Fibroblast of gingiva (primary cell): ENCODE measurements around the gene PARP15.
"Not testable (repeated sequence)": the region's sequence is repeated elsewhere in the genome, so short reads cannot be mapped to it uniquely, and the experiment has no call there.

Experiments used
- DNase-seq: peaks from one replicate; pipeline ENCODE4 v3.0.0-alpha.2; 2011; ENCODE audit warnings: low read depth

PARP15 gene

DNA sequence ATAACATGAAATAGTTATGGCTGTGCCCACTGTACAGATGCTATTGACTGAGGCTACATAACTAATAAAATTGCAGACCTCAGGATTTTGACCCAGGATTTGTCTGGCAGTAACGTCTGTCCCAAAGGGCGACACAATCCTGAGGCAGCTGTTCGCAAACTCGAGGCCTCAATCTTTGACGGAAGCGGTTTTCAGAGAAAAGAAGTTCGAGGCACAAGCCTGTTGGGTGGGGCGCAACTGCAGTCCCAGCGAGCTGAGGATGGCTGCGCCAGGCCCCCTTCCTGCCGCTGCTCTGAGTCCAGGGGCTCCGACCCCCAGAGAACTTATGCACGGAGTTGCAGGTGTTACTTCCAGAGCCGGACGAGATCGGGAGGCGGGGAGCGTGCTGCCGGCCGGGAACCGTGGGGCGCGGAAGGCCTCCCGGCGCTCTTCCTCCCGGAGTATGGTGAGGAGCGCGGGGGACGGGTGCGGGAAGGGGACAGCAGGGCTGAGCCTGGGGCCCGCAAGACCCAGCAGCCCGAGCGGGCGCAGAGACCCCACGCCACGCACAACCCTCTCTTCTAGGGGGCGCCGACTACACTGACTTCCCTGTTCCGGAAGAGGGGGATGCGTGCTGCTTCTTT is at the start of gene PARP15:
PARP15 (plus strand) TSS at position 242 of the 623 bp plus-strand sequence; CDS start at position 260, 18 bp downstream.
- DNase-seq, result no peak

DNA sequence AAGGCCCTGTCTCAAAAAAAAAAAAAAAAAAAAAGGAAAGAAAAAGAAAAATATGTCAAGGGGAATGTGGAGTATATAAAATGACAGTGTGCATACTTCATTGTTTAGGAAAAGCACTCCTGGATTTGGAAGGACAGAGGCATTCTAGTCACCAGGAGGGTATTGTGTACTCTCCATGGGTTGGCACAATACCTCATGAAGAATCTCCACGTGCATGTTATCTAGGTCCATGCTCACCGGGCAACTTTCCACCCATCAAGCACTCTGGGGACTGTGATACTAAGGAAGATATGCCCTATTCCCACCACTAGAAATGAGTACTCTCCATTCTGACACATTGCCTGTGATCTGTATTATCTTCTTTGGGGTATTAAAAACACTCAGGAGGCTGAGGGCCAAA is 47.3 kb upstream of the PARP15 start:
- DNase-seq, result no peak

DNA sequence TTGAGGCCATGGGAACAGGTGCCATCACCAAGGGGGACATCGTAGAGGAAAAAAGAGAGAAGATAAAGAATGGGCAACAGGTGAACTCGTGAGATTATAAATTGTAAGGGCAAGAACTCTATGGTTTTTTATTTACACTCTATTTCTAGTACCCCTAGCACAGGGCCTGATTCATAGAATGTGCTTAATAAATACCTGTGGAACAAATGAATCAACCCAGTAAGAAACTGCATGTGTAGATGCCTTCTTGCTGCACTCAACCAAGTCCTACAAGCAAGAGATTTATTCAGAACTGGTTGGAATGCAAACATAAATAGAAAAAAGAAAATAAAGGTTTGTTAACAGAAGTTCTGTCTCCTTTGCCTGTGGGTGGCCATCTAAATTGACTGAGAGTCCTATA is 44.0 kb upstream of the PARP15 start:
- no peak for DNase-seq

DNA sequence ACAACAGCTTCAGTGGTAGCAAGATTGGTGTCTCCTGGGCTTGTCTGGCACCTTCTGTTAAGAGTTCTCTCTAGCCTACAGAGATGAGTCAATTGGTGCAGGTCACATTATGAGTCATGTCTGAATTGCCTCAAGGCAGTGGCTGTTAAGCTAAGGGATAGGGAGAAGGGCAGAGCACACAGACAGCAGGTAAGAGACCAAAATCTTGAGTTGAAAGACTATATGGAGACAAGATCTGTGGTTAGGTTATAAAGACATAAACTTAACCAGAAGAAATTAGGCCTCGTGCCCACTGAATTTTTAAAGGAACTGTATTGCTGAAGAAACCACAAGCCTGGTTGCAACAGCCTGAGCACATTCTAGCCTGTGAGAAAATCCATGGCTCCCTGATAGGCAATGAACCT is 43.5 kb upstream of the PARP15 start:
- peak; percentile 59 for DNase-seq

DNA sequence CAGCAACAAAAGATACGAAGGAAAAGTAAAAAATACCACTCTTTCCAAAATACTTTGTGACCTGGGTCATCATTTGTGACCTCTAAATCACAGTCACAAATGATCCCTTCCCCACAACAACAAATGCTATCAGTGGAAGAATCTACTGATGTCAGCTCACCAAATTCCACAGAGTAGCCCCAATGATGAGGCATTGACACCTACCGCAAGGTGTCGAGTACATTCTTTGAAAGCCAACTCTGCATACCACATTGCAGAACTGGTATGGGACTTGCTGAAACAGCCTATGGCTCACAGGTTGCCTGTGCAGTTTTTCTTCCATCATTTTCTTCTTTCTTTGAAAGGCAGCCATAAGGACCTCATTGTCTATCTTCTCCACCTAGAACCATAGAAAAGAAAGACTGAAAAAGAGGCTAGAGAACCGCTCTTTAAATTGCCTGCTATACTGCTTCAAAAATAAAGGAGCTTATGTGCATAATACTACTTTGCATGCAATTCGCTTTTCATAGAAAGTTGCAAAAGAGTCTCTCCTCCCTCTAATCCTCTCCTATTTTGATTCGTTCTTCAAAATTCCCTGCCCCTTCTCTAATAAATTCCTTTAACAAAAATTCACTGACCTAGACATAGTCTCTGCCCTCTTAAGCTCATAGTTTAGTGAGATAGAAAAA is 41.4 kb upstream of the PARP15 start:
- no peak for DNase-seq

DNA sequence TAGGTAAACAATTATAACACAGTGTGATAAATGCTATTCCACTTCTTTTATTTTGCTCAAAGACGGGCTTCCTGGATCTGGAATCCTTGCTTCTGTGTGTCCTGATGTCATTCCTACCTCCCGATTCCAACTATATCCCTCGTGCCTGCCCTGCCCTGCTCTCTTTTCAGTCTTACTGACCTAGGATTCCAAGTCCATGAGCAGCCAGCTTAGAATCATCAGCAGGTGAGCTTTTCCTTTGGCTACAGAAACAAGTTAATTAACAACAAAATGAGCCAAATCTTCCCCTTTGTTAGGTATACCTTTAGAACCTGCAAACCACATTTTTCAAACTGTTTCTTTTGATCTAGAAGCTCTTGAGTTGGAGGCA is 40.8 kb upstream of the PARP15 start:
- no peak for DNase-seq

DNA sequence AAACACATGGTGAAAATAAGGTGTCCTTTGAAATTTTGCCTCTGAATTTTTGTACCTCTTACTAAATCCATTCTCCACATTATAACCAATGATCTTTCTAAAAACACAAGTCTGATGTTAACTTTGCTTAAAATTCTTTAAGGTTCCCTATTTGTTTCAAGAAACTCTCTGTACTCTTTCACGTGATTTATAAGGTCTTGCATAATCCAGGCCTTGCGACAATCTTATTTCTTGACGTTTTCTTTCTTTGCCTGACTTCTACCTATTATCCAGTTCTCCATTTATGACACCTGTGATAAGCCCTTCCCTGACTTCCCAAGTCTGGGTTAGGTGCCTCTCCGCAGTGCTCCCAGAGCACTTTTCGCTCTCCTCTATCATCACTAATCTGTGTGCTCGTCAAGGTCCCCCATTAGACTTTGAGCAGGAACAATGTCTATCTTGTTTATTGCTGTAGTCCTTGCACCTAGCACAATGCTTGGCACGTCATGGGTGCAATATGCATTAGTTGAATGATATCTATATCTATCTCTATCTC is 38.4 kb upstream of the PARP15 start:
- DNase-seq, result no peak

DNA sequence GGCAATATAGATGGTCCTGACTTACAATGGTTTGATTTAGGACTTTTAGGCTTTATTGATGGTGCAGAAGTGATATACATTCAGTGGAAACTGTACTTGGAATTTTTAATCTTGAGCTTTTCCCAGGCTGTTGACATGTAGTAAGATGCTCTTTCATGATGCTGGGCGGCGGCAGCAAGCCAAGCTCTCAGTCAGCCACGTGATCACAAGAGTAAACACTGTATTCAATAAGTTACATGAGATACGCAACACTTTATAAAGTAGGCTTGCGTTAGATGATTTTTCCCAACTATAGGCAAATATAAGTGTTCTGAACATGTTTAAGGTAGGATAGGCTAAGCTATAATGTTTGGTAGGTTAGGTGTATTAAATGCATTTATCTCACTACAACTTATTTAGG is 31.3 kb upstream of the PARP15 start:
- DNase-seq, result no peak

DNA sequence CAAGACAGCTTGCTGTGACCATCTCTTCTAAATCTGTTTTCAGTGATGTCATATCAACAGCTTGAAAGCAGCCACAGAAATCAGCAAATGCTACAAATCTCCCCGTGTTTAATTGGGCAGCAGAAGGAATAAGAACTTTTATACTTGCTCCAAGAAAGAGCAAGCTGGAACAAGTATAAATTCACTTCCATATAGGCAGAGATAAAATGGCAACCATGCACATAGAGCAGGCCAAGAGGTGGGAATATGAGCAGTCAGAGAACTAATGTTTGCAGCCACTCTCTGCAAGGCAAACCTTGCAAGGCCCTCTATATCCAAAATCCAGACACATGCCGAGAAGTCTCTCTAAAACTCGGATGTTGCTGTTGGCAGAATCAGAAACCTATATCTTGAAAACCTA is 29.4 kb upstream of the PARP15 start:
- DNase-seq, result no peak

DNA sequence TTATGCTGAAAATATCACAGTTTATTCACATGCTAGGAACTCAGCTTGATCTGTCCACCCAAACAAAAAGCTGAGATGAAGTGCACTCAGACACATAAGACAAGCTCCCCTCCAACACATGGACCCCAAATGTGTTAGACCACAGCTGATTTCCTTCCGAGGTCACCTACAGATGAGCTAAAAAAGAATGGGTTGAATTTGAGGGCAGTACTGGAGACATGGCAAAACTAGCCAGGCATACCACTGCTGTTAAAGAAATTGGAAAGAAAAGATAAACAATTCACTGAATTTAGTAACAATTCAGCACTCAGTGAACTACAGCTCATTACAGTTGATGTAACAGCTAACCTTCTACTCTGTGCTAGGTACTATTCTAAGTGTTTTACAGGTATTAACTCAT is 28.8 kb upstream of the PARP15 start:
- DNase-seq, result no peak

DNA sequence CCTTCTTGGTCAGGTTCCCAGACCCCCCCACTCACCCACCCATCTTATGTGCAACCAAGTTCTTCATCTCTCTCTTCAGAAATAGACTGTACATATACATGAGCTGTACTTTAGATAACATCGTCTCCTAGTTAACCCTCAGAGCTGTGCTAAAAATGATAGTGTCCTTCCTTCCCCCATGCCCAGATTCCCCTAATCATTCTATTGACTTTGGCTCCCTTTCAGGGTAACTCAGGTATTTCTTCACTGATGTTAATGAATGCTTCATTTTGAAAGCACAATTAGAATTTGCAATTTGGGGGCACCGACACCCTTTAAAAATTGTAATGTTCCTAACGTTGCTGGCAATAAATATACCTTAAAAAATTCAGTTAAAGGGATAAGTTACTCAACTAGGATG is 24.3 kb upstream of the PARP15 start:
- DNase-seq, result no peak

DNA sequence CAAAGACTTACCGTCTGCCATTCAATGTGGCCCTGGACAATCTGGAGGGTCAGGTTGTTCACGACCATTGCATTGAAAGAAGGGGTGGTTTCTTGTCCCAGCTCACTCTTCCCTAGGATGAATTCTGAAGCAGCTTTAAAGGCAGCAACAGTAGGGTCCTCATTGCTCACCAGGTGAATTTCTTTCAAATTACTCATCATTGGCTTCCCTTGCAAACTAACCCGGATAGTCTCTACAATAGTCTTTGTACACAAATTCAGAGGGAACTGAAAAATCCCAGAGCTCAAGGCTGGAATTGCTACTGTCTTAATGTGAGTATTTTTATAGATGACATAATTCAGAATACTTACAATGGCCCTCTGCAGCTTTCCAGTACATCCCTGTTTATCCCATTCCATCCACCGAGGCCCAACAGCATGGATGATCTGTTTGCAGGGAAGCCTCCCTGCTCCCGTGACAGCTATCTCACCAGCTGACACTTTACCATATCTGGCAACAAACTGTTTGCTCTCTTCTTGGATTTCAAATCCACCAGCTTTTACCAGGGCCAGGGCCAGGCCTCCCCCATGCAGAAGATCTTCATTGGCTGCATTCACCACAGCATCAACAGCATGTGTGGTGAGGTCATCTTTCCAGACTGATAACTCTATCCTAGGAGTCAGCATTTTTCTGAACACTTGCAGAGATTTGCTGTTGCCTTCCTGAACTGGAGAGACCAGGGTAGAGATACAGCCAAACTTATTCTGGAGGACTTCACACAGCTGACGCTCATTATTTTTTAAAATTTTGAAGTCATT is 22.0 kb upstream of the PARP15 start:
- DNase-seq, result peak; percentile 21

DNA sequence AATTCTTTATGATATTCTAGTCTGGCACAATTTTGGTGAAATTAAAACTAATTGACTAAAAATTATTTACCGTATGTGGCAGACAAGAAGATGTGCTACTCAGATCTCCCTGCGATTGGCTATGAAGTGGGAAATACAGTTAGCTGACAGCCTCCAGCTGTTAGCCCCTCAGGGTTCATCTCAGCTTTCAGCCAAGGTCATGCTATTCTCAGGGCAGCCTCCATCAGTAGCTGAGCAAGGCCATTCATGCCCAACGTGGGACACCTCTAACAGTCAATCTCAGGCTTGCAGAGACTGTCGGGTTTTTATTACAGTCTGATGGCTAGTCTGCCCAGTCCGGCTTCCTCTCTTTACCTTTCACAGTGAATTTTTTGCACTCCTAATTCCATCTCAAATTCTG is 20.1 kb upstream of the PARP15 start:
- DNase-seq, result no peak

DNA sequence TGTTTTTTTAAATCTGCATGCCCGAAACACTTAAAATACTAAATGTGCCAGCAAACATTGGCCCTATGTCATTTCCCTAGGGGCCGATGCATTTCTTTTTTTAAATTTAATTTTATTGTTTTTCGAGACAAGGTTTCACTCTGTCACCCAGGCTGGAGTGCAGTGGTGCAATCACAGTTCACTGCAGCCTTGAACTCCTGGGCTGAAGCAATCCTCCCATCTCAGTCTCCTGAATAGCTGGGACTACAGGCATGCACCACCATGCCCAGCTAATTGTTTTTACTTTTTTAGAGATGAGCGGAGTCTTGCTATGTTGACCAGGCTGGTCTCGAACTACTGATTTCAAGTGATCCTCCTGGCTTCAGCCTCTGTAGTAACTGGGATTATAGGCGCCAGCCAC is 18.8 kb upstream of the PARP15 start:
- no peak for DNase-seq

DNA sequence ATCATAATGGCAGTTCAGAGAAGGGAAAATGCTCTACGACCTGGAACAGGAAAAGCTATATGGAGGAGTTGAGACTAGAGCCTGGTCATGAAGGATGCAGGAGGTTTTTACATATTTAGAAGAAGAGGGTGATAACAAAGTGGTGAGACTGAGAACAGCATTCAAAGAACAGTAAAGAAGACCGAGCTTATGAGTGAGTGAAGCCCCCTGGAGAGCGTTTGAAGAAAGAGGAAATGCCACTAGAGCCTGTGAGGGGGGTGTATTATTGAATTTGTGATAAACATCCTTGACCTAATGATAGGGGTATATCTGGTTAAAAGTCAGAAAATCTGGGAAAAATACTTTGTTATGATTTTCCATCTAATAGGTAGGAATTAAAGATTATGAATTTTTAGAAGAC is 17.5 kb upstream of the PARP15 start:
- DNase-seq, result no peak

DNA sequence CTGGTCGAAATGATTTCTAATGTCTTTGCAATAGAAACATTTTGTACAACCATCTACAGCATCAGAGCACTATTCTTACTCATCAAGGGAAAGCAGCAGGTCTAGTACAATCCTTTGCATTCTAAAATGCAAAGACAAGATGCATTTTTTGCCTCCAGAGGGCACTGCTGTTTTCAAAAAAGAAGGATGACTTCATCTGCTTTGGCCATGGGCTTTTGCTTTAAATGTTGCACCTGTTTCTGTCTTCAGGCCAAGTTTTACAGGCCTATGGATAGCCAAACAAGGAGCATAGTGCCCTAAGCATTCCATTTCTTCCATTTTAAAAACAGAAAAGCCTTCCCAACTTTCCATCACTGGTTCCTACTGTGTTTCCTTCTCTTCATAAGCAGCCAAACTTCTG is 16.8 kb upstream of the PARP15 start:
- peak; percentile 43 for DNase-seq

DNA sequence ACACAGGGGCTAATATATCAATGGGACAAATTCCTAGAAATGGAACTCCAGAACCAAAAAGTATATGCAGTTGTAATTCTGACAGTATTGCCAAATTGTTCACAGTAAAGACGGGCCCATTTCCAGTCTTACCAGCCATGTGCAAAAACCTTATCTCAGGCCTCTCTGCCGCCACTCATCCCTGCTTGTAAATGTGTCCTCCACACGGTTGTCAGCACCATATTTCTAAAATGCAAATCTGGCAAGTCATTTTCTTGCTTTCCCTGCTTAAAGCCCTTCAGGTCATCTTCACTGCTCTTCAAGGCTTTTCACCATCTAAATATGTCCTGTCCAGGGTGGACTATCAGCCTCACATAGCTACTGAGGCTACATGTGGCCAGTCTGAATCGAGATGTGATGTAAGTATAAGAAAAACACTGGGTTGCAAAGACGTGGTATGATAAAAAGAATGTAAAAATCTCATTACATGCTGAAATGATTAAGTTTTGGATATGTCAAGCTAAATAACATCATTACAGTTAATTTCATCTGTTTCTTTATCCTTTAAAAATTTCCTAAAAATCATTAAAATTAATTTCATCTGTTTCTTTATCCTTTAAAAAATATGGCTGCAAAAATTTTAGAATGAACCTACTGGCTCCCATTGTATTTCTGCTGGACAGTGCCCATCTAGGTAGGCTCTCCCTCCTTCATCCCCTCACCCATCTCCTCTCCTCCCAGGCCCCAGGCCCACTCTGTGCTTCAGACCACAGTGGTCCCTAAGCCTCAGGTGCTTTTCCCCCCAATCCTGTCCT is 14.3 kb upstream of the PARP15 start:
- peak; percentile 11 for DNase-seq

DNA sequence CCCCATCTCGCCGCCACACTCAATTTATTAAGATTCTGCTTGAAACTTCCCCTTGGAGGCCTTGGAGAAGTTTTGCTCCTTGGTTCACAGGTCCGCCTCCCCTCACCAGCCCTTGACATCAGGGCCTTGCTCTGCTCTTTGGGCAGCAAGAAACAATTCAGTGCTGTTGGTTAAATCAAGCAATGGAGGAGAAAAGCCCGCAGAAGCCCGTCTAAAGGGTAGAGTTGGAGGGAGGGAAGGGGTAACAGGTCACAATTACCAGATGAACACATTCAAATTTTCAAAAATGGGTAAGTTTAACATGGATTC is 13.8 kb upstream of the PARP15 start:
- DNase-seq, result no peak

DNA sequence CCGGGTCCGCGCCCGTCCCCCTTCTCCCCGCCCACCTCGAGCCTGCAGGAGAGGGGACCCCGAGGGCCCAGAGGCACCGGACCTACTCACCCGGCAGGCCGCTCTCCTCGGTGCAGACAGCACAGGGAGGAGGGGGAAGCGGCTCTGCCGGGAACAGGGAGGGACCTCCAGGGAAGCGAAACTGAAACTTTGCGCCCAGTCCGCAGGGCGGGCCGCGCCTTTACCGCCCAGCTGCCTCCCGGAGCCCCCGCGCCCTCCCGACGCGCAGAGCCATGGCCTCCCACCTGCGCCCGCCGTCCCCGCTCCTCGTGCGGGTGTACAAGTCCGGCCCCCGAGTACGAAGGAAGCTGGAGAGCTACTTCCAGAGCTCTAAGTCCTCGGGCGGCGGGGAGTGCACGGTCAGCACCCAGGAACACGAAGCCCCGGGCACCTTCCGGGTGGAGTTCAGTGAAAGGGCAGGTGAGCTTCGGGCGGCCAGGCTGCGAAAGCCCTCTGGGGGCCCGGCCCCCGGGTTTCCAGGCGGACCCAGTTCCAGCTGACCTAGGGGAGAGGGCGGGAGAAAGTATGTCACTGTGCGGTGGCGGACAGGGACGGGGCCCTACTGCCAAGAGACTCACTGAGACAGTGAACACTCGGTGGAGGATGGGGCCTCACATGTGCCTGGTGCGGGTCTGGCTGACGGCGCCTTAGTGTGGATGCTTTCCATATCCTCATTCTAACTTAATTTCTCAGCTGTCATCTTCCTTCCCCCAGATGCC is 13.1 kb upstream of the PARP15 start, which contains the start of the genes DTX3L and PARP9:
DTX3L (plus strand) TSS at position 184 of the 758 bp plus-strand sequence; CDS start at position 273, 89 bp downstream.
PARP9 (minus strand) TSS at position 146 of the 758 bp plus-strand sequence. CDS start 4,680 bp downstream, outside the sequence.
- DNase-seq, result peak; percentile 75

DNA sequence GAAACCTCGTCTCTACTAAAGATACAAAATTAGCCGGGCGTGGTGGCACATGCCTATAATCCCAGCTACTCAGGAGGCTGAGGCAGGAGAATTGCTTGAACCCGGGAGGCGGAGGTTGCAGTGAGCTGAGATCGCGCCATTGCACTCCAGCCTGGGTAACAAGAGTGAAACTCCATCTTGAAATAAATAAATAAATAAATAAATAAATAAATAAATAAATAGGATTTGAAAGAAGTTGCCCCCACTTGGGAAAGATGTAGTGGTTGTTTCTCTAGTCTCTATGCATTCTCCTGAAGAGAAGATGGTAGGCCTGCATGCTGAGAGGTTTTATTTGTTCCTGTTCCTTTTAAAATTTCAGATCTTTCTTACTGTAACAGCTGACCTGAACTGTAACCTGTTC is 9.3 kb upstream of the PARP15 start:
- DNase-seq, result not testable (repeated sequence)

DNA sequence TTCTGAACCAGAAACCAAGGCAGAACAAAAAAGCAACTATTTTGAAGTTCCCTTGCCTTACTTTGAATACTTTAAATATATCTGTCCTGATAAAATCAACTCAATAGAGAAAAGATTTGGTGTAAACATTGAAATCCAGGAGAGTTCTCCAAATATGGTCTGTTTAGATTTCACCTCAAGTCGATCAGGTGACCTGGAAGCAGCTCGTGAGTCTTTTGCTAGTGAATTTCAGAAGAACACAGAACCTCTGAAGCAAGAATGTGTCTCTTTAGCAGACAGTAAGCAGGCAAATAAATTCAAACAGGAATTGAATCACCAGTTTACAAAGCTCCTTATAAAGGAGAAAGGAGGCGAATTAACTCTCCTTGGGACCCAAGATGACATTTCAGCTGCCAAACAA is 8.7 kb upstream of the PARP15 start:
- DNase-seq, result no peak
